ENCODE data around the gene TLR10. TPM values are rescaled to one million over a fixed set of nuclear protein-coding genes. Genes with fewer than 3 reads are reported as not detected.
"Not testable (repeated sequence)": the region's sequence is repeated elsewhere in the genome, so short reads cannot be mapped to it uniquely, and the experiment has no call there.

TLR10 gene
- polyA plus RNA-seq, 1 of the 3 experiments (the other 2 are of a cell fraction): not detected

- no peaks in the 10 kb centered on the region for H3K9me3 ChIP-seq
- POLR2A ChIA-PET: no interaction called here
- CTCF ChIA-PET: interaction anchor here (1.3 to 1.5 kb wide), 2 partner anchors 11 to 15 kb away, joined by 3 to 4 read pairs; no protein-coding TSS in a partner anchor
- no peaks in the 10 kb centered on the region for H3K27me3 ChIP-seq (ENCODE audit: insufficient read depth)
- H3K79me2 ChIP-seq (ENCODE audit: insufficient read depth): no peaks in the 10 kb centered on the region
- no peak overlapping the region for H3K27ac ChIP-seq (ENCODE audit: low read depth in 2 of 2, low read length in 1 of 2)
- H3K4me2 ChIP-seq: no peak overlapping the region
- H3K9me2 ChIP-seq: no peaks in the 10 kb centered on the region
- DNase-seq: no peak
- TF ChIP-seq, protein P1, sequence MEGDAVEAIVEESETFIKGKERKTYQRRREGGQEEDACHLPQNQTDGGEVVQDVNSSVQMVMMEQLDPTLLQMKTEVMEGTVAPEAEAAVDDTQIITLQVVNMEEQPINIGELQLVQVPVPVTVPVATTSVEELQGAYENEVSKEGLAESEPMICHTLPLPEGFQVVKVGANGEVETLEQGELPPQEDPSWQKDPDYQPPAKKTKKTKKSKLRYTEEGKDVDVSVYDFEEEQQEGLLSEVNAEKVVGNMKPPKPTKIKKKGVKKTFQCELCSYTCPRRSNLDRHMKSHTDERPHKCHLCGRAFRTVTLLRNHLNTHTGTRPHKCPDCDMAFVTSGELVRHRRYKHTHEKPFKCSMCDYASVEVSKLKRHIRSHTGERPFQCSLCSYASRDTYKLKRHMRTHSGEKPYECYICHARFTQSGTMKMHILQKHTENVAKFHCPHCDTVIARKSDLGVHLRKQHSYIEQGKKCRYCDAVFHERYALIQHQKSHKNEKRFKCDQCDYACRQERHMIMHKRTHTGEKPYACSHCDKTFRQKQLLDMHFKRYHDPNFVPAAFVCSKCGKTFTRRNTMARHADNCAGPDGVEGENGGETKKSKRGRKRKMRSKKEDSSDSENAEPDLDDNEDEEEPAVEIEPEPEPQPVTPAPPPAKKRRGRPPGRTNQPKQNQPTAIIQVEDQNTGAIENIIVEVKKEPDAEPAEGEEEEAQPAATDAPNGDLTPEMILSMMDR (IDR thresholded peaks at IDR 0.05): no peak
- TF ChIP-seq EZH2phosphoT487 (IDR thresholded peaks at IDR 0.05; ENCODE audit: borderline replicate concordance, low read depth) (no peak), JUND (IDR thresholded peaks at IDR 0.05) (no peak), USF1 (IDR thresholded peaks at IDR 0.05; ENCODE audit: borderline replicate concordance, low read depth) (no peak), EP300 (IDR thresholded peaks at IDR 0.05; ENCODE audit: borderline replicate concordance in 1 of 2, low read depth in 1 of 2, low read length in 1 of 2) (no peak), TEAD4 (IDR thresholded peaks at IDR 0.05; ENCODE audit: borderline replicate concordance, insufficient read depth) (no peak), POLR2AphosphoS5 (IDR thresholded peaks at IDR 0.05; ENCODE audit: low read depth, low read length) (no peak)
- no peaks in the 10 kb centered on the region for H4K20me1 ChIP-seq (ENCODE audit: insufficient read depth)
- H3F3A ChIP-seq (replicated peaks; ENCODE audit: insufficient read depth): no peaks in the 10 kb centered on the region
- no peak overlapping the region for H3K9ac ChIP-seq
- H3K4me3 ChIP-seq (ENCODE audit: low read depth in 2 of 2, low read length in 1 of 2): no peak overlapping the region
- H2AFZ ChIP-seq (ENCODE audit: low read depth): no peak overlapping the region
- no peaks in the 10 kb centered on the region for H3K36me3 ChIP-seq (replicated peaks in 1 of 2; ENCODE audit: control insufficient read depth in 1 of 2, insufficient read depth in 2 of 2, low read length in 1 of 2)
- WGBS (ENCODE audit: low lambda C conversion rate): 56% methylated on average over 5 of the region's 6 CpGs
- H3K4me1 ChIP-seq (ENCODE audit: control insufficient read depth in 1 of 2, insufficient read depth in 2 of 2, low read depth in 1 of 2, low read length in 1 of 2): no peaks in the 10 kb centered on the region
Measured at GRCh38 chr4:38811297-38811696, 28.5 kb upstream of the TLR10 start.

- H3K9me2 ChIP-seq; H3K27ac ChIP-seq (ENCODE audit: low read depth in 2 of 2, low read length in 1 of 2); H3K4me1 ChIP-seq (ENCODE audit: control insufficient read depth in 1 of 2, insufficient read depth in 2 of 2, low read depth in 1 of 2, low read length in 1 of 2); CTCF ChIA-PET; H3K4me3 ChIP-seq (ENCODE audit: low read depth in 2 of 2, low read length in 1 of 2); H2AFZ ChIP-seq (ENCODE audit: low read depth); H3K9me3 ChIP-seq; H3K27me3 ChIP-seq (ENCODE audit: insufficient read depth); H3K36me3 ChIP-seq (replicated peaks in 1 of 2; ENCODE audit: control insufficient read depth in 1 of 2, insufficient read depth in 2 of 2, low read length in 1 of 2); H4K20me1 ChIP-seq (ENCODE audit: insufficient read depth); H3F3A ChIP-seq (replicated peaks; ENCODE audit: insufficient read depth); H3K9ac ChIP-seq; H3K79me2 ChIP-seq (ENCODE audit: insufficient read depth); H3K4me2 ChIP-seq; DNase-seq; POLR2A ChIA-PET: not testable (repeated sequence)
- WGBS (ENCODE audit: low lambda C conversion rate): no CpG with 5 or more reads among the region's 29 CpGs
Measured at GRCh38 chr4:38807462-38807861, 24.7 kb upstream of the TLR10 start.

DNA sequence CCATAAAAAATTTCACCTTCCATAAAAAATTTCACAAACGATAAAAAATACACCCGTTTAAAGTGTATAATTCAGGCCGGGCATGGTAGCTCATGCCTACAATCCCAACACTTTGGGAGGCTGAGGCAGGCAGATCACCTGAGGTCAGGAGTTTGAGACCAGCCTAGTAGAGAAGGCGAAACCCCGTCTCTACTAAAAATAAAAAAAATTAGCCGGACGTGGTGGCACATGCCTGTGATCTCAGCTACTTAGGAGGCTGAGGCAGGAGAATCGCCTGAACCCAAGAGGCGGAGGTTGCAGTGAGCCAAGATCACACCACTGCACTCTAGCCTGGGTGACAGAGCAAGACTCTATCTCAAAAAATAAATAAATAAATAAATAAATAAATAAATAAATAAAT is 23.5 kb upstream of the TLR10 start:
- H3K36me3 ChIP-seq (replicated peaks in 1 of 2; ENCODE audit: control insufficient read depth in 1 of 2, insufficient read depth in 2 of 2, low read length in 1 of 2); DNase-seq; H3K4me1 ChIP-seq (ENCODE audit: control insufficient read depth in 1 of 2, insufficient read depth in 2 of 2, low read depth in 1 of 2, low read length in 1 of 2); H4K20me1 ChIP-seq (ENCODE audit: insufficient read depth); H3K79me2 ChIP-seq (ENCODE audit: insufficient read depth); H3K4me2 ChIP-seq; H3K4me3 ChIP-seq (ENCODE audit: low read depth in 2 of 2, low read length in 1 of 2); H3K27ac ChIP-seq (ENCODE audit: low read depth in 2 of 2, low read length in 1 of 2); H3K9me2 ChIP-seq; H3K9me3 ChIP-seq; H3K27me3 ChIP-seq (ENCODE audit: insufficient read depth); H2AFZ ChIP-seq (ENCODE audit: low read depth); H3K9ac ChIP-seq; H3F3A ChIP-seq (replicated peaks; ENCODE audit: insufficient read depth); POLR2A ChIA-PET: not testable (repeated sequence)
- CTCF ChIA-PET: interaction anchor here (1.4 to 4.2 kb wide), 3 partner anchors 7 to 24 kb away, joined by 3 to 22 read pairs (median 4); partner anchors contain the start of gene TLR10
- 87% methylated on average over 9 of the region's 9 CpGs for WGBS (ENCODE audit: low lambda C conversion rate)

All from SK-N-SH (cell line).